OCI-LY7 (cell line): Measurements from ENCODE around the gene OGFOD3. TPM values are rescaled to one million over a fixed set of nuclear protein-coding genes. Genes with fewer than 3 reads are reported as not detected.
"Not testable (repeated sequence)": the region's sequence is repeated elsewhere in the genome, so short reads cannot be mapped to it uniquely, and the experiment has no call there.

Experiments
- BruUV-seq: library from RNA; stranded (reverse); fragments of 400-500 nt; replicated peaks from 2 replicates; lab custom pipeline; 2021; lab: Mats Ljungman, UMichigan
- CTCF ChIA-PET: fragments of 300-600 bp; sonication (Branson Sonifier 250); formaldehyde crosslinking; loops from one replicate; lab custom pipeline; 2022; ENCODE audit warnings: antibody characterized with exemption; ENCODE audit not compliant: unreplicated experiment; lab: Charles Lee
- POLR2A ChIA-PET: fragments of 300-600 bp; sonication (Branson Sonifier 250); formaldehyde crosslinking; loops from one replicate; lab custom pipeline; 2022; ENCODE audit warnings: antibody characterized with exemption; lab: Charles Lee
- DNase-seq: peaks from one replicate; pipeline ENCODE4 v3.0.0-alpha.2; 2015; ENCODE audit warnings: low spot score
- H2AFZ ChIP-seq: fragments of 200-600 bp; sonication (generic), shearing (Covaris generic); 2 replicates; pipeline ENCODE4 v1.6.1; 2014; ENCODE audit warnings: mild to moderate bottlenecking, antibody characterized with exemption, low read length, moderate library complexity
- H3K27ac ChIP-seq: fragments of 200-600 bp; sonication (generic); 2 replicates; pipeline ENCODE4 v1.5.1; 2014; ENCODE audit warnings: mixed run types, low read depth, mild to moderate bottlenecking, moderate library complexity, low read length, inconsistent platforms; ENCODE audit not compliant: poor library complexity, severe bottlenecking
- H3K36me3 ChIP-seq: fragments of 200-600 bp; sonication (generic); 2 replicates; pipeline ENCODE4 v1.6.1; 2014; ENCODE audit warnings: mild to moderate bottlenecking, antibody characterized with exemption, low read length, moderate library complexity, mixed read lengths; ENCODE audit not compliant: insufficient read depth
- H3K4me1 ChIP-seq: fragments of 200-600 bp; sonication (generic); 2 replicates; pipeline ENCODE4 v1.5.1; 2014; ENCODE audit warnings: mild to moderate bottlenecking, low read length; ENCODE audit not compliant: insufficient read depth, poor library complexity, severe bottlenecking
- H3K4me2 ChIP-seq: fragments of 200-600 bp; sonication (generic); 2 replicates; pipeline ENCODE4 v1.6.1; 2014; ENCODE audit warnings: mild to moderate bottlenecking, low read length
- H3K4me3 ChIP-seq: fragments of 200-600 bp; sonication (generic); 2 replicates; pipeline ENCODE4 v1.5.1; 2014; ENCODE audit warnings: mild to moderate bottlenecking, low read depth, low read length; ENCODE audit not compliant: poor library complexity, severe bottlenecking
- H3K79me2 ChIP-seq: fragments of 200-600 bp; sonication (generic); 2 replicates; pipeline ENCODE4 v1.6.1; 2016; ENCODE audit warnings: low read depth, mild to moderate bottlenecking, low read length, moderate library complexity, mixed read lengths; ENCODE audit not compliant: insufficient read depth
- H3K9me2 ChIP-seq: fragments of 200-600 bp; sonication (generic); 2 replicates; pipeline ENCODE4 v1.6.1; 2016; ENCODE audit warnings: mild to moderate bottlenecking, low read length, mixed read lengths; ENCODE audit not compliant: insufficient read depth
- H3K9me3 ChIP-seq: fragments of 200-600 bp; sonication (generic); 2 replicates; pipeline ENCODE4 v1.6.1; 2014; ENCODE audit warnings: mild to moderate bottlenecking, mixed run types, low read length, mixed read lengths
- H4K20me1 ChIP-seq: fragments of 200-600 bp; sonication (generic); 2 replicates; pipeline ENCODE4 v1.6.1; 2014; ENCODE audit warnings: mild to moderate bottlenecking, antibody characterized with exemption, low read length, moderate library complexity, mixed read lengths; ENCODE audit not compliant: insufficient read depth
- CTCF ChIP-seq: fragments of 200-600 bp; sonication (generic); conservative IDR thresholded peaks from 2 replicates; pipeline ENCODE4 v1.5.1; 2014; ENCODE audit warnings: mild to moderate bottlenecking, antibody characterized with exemption, low read length, moderate library complexity, mixed read lengths
- EZH2phosphoT487 ChIP-seq: fragments of 200-600 bp; sonication (generic); IDR thresholded peaks from 2 replicates; pipeline ENCODE4 v1.6.1; 2018; ENCODE audit warnings: low read depth, borderline replicate concordance, mild to moderate bottlenecking, mixed run types, antibody characterized with exemption, low read length, moderate library complexity, mixed read lengths
- intact Hi-C: fragments of 100-400 bp; cut with micrococcal nuclease; formaldehyde crosslinking; loops from one replicate; pipeline ENCODE4 v1.10.0; 2022; ENCODE audit not compliant: unreplicated experiment
- total RNA-seq, 2 experiments: library from RNA; depleted of rRNA in 1 of 2; stranded (reverse); fragments of >200 nt in 1 of 2; shearing (Covaris generic) in 1 of 2; gene quantifications; 2 replicates each; pipeline ENCODE4 v1.2.3, GENCODE V29; 2014 to 2022

Gene OGFOD3
- total RNA-seq, 2 experiments from 2014 or later, result 55.6 to 65.2 TPM

- intact Hi-C loops, result no loop called here
- no peaks in the 10 kb centered on the region for H3K36me3 ChIP-seq
- no peak for TF ChIP-seq EZH2phosphoT487
- TF ChIP-seq CTCF, result no peak
- H3K79me2 ChIP-seq, result no peaks in the 10 kb centered on the region
- no peak for DNase-seq
- H3K4me3 ChIP-seq, result no peak overlapping the region
- peaks cover 30% of the 10 kb centered on the region for H3K4me1 ChIP-seq
- H2AFZ ChIP-seq, result no peak overlapping the region
- H3K9me3 ChIP-seq, result no peaks in the 10 kb centered on the region
- H3K4me2 ChIP-seq, result no peak overlapping the region
- POLR2A ChIA-PET, result no interaction called here
- no TSS peak for BruUV-seq
- CTCF ChIA-PET, result no interaction called here
- H3K27ac ChIP-seq, result no peak overlapping the region
- no peaks in the 10 kb centered on the region for H3K9me2 ChIP-seq
- H4K20me1 ChIP-seq, result no peaks in the 10 kb centered on the region
Observed at GRCh38 chr17:82373731-82374625, 44.4 kb downstream of the OGFOD3 start.

- BruUV-seq, result not testable (repeated sequence)
Observed at GRCh38 chr17:82373072-82373452, 45.3 kb downstream of the OGFOD3 start.

GRCh38 chr17:82372249-82373071, 45.9 kb downstream of the OGFOD3 start:
- no TSS peak for BruUV-seq
- H3K27ac ChIP-seq, result no peak overlapping the region
- H3K4me2 ChIP-seq, result no peak overlapping the region
- no peaks in the 10 kb centered on the region for H3K9me3 ChIP-seq
- CTCF ChIA-PET, result interaction anchor here (0.6 kb wide), 1 partner anchor 80 kb away, joined by 3 read pairs; no protein-coding TSS in a partner anchor
- intact Hi-C loops, result no loop called here
- H2AFZ ChIP-seq, result no peak overlapping the region
- TF ChIP-seq CTCF, result no peak
- TF ChIP-seq EZH2phosphoT487, result no peak
- no peaks in the 10 kb centered on the region for H3K9me2 ChIP-seq
- H3K4me3 ChIP-seq, result no peak overlapping the region
- peaks cover 41% of the 10 kb centered on the region for H3K4me1 ChIP-seq
- POLR2A ChIA-PET, result interaction anchor here (0.6 kb wide), 1 partner anchor 9 kb away, joined by 5 read pairs; no protein-coding TSS in a partner anchor
- DNase-seq, result no peak
- no peaks in the 10 kb centered on the region for H3K36me3 ChIP-seq
- H4K20me1 ChIP-seq, result no peaks in the 10 kb centered on the region
- H3K79me2 ChIP-seq, result no peaks in the 10 kb centered on the region

More at GRCh38 chr17:82373072-82373452, 45.3 kb downstream of the OGFOD3 start:
- H3K9me3 ChIP-seq, H3K4me2 ChIP-seq, H3K36me3 ChIP-seq, DNase-seq, intact Hi-C loops, H2AFZ ChIP-seq, H3K4me3 ChIP-seq, H4K20me1 ChIP-seq, H3K9me2 ChIP-seq, H3K79me2 ChIP-seq, H3K27ac ChIP-seq: not testable (repeated sequence)
- H3K4me1 ChIP-seq, result peaks cover 35% of the 10 kb centered on the region
- CTCF ChIA-PET, result interaction anchor here (0.6 kb wide), 1 partner anchor 81 kb away, joined by 3 read pairs; no protein-coding TSS in a partner anchor
- POLR2A ChIA-PET, result interaction anchor here (0.6 kb wide), 1 partner anchor 9 kb away, joined by 5 read pairs; no protein-coding TSS in a partner anchor
